Thoracic aorta (tissue), 2 donors: ENCODE measurements around the gene STARD9. TPM values are rescaled to one million over a fixed set of nuclear protein-coding genes. Genes with fewer than 3 reads are reported as not detected.

Experiments used
- ATAC-seq: fragments of 150-250 bp; one replicate; pipeline ENCODE4 v1.8.0; 2017; ENCODE audit warnings: low read depth; ENCODE audit not compliant: insufficient number of reproducible peaks, low FRiP score
- DNase-seq: peaks from one replicate; pipeline ENCODE4 v3.0.0-alpha.2; 2020; ENCODE audit warnings: low spot score
- H3K27ac ChIP-seq, 2 donors: fragments of 200-600 bp; sonication (generic); 1 replicate in 1 of 2; 2 replicates in 1 of 2; pipeline ENCODE4 v1.5.1; 2016; ENCODE audit warnings: mild to moderate bottlenecking in 2 of 2, moderate library complexity in 2 of 2
- H3K27me3 ChIP-seq: fragments of 200-600 bp; sonication (generic); replicated peaks from 2 replicates; pipeline ENCODE4 v1.6.0; 2016; ENCODE audit warnings: mild to moderate bottlenecking; ENCODE audit not compliant: insufficient read depth
- H3K36me3 ChIP-seq: fragments of 200-600 bp; sonication (generic); one replicate; pipeline ENCODE4 v1.5.1; 2016
- H3K4me1 ChIP-seq, 2 donors: fragments of 200-600 bp; sonication (generic); 1 replicate in 1 of 2; 2 replicates in 1 of 2; pipeline versions ENCODE4 v1.5.1 to v1.6.0; 2016; ENCODE audit warnings: low read depth in 2 of 2, mild to moderate bottlenecking in 1 of 2; ENCODE audit not compliant: control insufficient read depth in 1 of 2
- H3K4me3 ChIP-seq: fragments of 200-600 bp; sonication (generic); 2 replicates; pipeline ENCODE4 v1.5.1; 2016; ENCODE audit warnings: mild to moderate bottlenecking
- H3K9me3 ChIP-seq: fragments of 200-600 bp; sonication (generic); 2 replicates; pipeline ENCODE4 v1.5.1; 2016
- CTCF ChIP-seq: fragments of 200-600 bp; sonication (generic); IDR thresholded peaks from one replicate; pipeline ENCODE4 v1.5.1; 2019; ENCODE audit warnings: antibody characterized with exemption
- total RNA-seq, 2 donors: library from RNA; depleted of rRNA; stranded (reverse); fragments of >200 nt; gene quantifications; one replicate each; pipeline versions ENCODE4 v1.1.0 to v1.2.3, GENCODE V29; 2016

Gene STARD9
- total RNA-seq, 2 donors from 2014 or later, result 59.8 to 67.8 TPM

- DNase-seq, result no peak
- Histone ChIP-seq H3K4me1 (peaks cover 0 to 1% of the 10 kb centered on the region in 2 donors), H3K27ac (no peak overlapping the region), H3K9me3 (no peaks in the 10 kb centered on the region), H3K36me3 (no peaks in the 10 kb centered on the region), H3K4me3 (no peak overlapping the region), H3K27me3 (no peaks in the 10 kb centered on the region)
- no peak for TF ChIP-seq CTCF
- no peak for ATAC-seq
These were observed 46.0 kb downstream of the STARD9 start for GRCh38 chr15:42621386-42621785.

GRCh38 chr15:42621996-42622925 is 46.9 kb downstream of the STARD9 start:
- no peak for TF ChIP-seq CTCF
- ATAC-seq (no peak), DNase-seq (no peak)
- Histone ChIP-seq H3K4me3 (no peak overlapping the region), H3K36me3 (no peaks in the 10 kb centered on the region), H3K4me1 (no peaks in the 10 kb centered on the region), H3K27ac (no peak overlapping the region), H3K27me3 (no peaks in the 10 kb centered on the region), H3K9me3 (no peaks in the 10 kb centered on the region)

- ATAC-seq (no peak), DNase-seq (no peak)
- TF ChIP-seq CTCF, result no peak
- Histone ChIP-seq H3K27me3 (no peaks in the 10 kb centered on the region), H3K27ac (peak overlapping the region in 1 of 2 donors; percentile 41), H3K4me3 (no peak overlapping the region), H3K9me3 (no peaks in the 10 kb centered on the region), H3K4me1 (no peaks in the 10 kb centered on the region), H3K36me3 (no peaks in the 10 kb centered on the region)
These were observed 48.5 kb downstream of the STARD9 start for GRCh38 chr15:42623951-42624350.

GRCh38 chr15:42627485-42627884 is 52.1 kb downstream of the STARD9 start:
- Histone ChIP-seq H3K27ac (no peak overlapping the region), H3K4me1 (no peaks in the 10 kb centered on the region), H3K27me3 (no peaks in the 10 kb centered on the region), H3K4me3 (no peak overlapping the region), H3K36me3 (no peaks in the 10 kb centered on the region), H3K9me3 (no peaks in the 10 kb centered on the region)
- no peak for TF ChIP-seq CTCF
- ATAC-seq (no peak), DNase-seq (no peak)

GRCh38 chr15:42628761-42629160 is 53.4 kb downstream of the STARD9 start:
- no peaks in the 10 kb centered on the region for H3K36me3 ChIP-seq
- no peak for TF ChIP-seq CTCF
- ATAC-seq (no peak), DNase-seq (no peak)
- H3K27ac ChIP-seq, result no peak overlapping the region
- H3K4me3 ChIP-seq, result no peak overlapping the region
- H3K4me1 ChIP-seq, result no peaks in the 10 kb centered on the region
- no peaks in the 10 kb centered on the region for H3K9me3 ChIP-seq
- H3K27me3 ChIP-seq, result no peaks in the 10 kb centered on the region
